Inflammatory macrophage treated with lipopolysaccharide for 4 hours (primary cell): ENCODE results near the gene HCAR3.
A peak's percentile ranks its signal among the peaks of the same experiment; 100 is the strongest.
"Not testable (repeated sequence)": the region's sequence is repeated elsewhere in the genome, so short reads cannot be mapped to it uniquely, and the experiment has no call there.

Experiments
- DNase-seq: peaks from one replicate; pipeline ENCODE4 v3.0.0-alpha.2; 2020

Gene HCAR3

DNA sequence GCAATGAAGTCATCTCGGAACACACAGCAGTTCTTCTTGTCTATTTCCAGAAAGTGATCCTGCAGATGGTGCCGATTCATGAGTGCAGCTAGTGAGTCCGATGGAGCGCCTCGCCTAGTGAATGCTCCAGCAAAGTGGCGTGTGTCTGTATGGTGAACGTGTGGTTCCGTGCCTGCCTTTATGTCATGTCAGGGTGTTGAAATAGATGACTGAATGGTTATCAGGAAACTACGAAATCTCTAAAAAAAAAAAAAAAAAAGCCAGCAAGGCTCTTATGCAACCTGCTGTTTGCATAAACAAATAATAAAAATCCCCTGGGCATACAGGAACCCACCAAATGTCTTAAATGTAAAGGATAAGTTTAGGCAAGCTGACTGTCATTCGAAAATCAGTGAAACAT lies at the start of gene HCAR3:
Gene HCAR3, minus strand, starts transcription at position 154 of the 400 bp plus-strand sequence. Its CDS starts 74 bp downstream, at position 80.
- DNase-seq = peak; percentile 94

DNA sequence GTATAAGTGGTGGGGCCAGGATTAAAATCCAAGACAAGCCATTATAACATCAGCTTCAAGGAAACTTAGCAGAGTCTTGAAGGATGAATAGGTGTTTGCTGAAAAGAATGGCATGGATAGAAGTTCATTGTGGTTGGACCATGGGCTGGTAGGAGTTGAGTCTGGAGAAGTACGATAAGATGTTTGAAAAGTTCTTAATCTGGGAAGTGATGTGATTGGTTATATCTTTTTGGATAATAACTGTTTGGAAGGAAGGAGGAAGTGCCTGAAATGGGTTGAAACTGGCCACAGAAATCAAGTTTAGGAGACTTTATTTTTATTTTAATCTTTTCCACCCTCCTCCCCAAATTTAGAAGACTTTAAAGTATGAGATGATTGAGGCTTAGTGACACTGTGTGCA lies 41.0 kb upstream of the HCAR3 start:
- DNase-seq = no peak

GRCh38 chr12:122754790-122755189 lies 38.2 kb upstream of the HCAR3 start:
- DNase-seq = no peak

DNA sequence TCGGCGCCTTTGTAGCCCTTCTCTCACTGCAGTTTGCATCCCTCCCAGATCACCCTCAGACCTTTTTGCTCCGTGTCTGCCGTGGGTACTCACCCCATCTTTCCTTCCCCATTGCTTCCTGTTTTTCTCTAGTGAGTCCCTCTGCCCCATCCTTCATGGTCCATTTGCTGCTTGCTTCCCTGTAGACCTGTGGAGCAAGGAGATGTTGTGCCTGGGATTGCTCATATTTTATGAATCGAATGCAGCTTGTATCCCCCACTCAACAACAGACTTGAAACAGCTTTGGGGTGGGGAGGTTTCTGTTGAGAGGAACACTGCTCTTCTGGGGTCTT lies 36.7 kb upstream of the HCAR3 start:
- peak; percentile 7 for DNase-seq

GRCh38 chr12:122752464-122753318 lies 36.1 kb upstream of the HCAR3 start, which contains the start of gene DENR:
DENR (plus strand) TSS chr12:122752824; CDS start chr12:122753702, 878 bp downstream.
- DNase-seq = peak; percentile 98

- not testable (repeated sequence) for DNase-seq
These were observed 34.3 kb upstream of the HCAR3 start for GRCh38 chr12:122750781-122751515.

DNA sequence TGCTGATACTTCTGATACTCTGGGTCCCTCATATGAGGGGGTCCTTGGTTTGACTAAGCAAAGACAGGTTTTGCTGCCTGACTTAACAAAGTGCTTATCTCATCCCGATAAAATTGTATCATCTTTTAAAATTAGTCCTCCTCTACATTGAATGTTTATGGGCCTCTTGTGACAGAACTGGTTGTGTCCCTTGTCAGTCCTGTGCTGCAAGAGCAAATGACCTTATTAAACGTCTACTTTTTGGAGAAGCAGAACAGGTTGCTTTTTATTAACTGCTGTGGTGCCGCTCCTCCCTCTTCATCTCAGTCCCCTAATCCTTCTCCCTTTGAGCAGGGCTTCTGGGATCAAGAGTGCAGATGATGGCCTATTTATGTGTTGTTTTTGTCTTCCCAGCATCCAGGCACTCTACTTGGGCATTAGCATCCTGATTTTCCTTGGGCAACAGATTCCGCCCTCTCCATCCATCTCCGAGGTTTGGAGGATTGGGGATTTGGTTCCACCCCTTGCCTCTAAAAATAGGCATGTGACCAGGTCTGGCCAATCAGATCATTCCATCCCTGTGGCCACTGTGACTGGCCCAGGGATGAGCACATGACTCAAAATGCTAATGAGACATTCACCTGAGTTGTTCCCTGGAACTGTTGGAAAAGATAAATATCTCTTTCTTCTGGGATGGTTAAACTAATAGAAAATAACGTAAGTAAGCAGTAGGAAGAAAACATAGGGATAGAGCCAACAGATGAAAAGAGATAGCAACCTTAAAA lies 33.1 kb upstream of the HCAR3 start:
- no peak for DNase-seq

DNA sequence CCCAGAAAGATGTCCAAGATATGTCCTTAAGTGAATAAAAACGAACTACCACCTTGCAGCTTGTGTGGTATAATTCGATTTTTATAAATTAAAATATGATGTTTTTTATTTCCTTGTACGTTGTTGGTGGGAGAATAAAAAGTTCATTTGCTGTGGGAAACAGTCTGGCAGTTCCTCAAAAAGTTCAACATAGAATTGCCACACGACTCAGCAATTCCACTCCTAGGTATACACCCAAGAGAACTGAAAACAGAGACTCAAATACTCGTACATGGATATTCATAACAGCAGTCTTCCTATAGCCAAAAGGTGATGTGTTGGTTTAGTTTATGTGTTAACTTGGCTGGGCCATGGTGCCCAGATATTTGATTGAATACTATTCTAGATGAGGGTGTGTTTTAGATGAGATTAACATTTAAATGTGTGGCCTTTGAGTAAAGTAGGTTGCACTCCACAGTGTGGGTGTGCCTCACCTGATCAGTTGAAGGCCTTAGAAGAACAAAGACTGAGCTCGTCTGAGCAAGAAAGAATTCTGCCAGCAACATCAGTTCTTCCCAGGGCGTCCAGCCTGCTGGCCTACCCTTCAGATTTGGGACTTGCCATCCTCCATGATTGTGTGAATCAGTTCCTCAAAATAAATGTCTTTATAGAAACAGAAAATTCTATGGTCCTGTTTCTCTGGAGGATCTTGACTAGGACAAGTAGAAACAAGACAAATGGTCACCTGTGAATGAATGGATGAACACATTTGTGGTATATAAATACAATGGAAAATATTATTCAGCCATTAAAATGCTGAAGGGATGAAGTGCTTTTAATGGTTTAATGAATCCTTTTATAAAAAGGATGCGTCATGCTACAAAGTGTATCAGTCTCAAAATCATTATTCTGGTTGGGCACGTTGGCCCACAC lies 30.9 kb upstream of the HCAR3 start:
- DNase-seq = peak; percentile 44

DNA sequence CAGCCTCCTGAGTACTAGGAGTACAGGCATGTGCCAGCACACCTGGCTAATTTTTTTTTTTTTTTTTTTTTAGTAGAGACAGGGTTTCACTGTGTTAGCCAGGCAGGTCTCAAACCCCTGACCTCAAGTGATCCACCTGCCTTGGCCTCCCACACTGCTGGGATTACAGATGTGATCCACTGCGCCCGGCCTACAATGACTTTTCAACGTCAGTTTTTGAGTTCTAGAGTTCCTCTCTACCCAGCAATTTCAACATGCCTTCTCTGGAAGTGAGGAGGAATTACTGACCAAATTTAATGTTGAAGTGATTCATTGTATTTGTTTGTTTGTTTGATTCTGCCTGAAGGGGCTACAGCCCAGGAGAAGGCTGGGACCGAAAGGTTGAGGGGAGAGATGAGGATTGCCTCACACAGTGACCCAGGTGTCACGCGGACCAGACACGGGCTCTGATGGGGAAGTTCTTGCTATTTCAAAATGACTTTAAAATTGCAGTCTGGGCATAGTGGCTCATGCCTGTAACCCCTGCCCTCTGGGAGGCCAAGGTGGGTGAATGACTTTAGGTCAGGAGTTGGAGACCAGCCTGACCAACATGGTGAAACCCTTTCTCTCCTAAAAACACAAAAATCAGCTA lies 27.4 kb upstream of the HCAR3 start:
- peak; percentile 87 for DNase-seq

- peak; percentile 44 for DNase-seq
These were observed 23.7 kb upstream of the HCAR3 start for GRCh38 chr12:122740351-122740750.

GRCh38 chr12:122738571-122738970 lies 22.0 kb upstream of the HCAR3 start:
- DNase-seq = no peak

- DNase-seq = no peak
These were observed 16.0 kb upstream of the HCAR3 start for GRCh38 chr12:122732611-122733010.

- peak; percentile 63 for DNase-seq
These were observed 15.6 kb upstream of the HCAR3 start for GRCh38 chr12:122732170-122732569.

- DNase-seq = no peak
These were observed 13.8 kb upstream of the HCAR3 start, which contains the start of gene HCAR1 for GRCh38 chr12:122730215-122731014. HCAR1 (minus strand) TSS chr12:122730844; CDS start chr12:122730339, 505 bp downstream.

- DNase-seq = no peak
These were observed 13.1 kb upstream of the HCAR3 start for GRCh38 chr12:122729583-122730214.

- peak; percentile 63 for DNase-seq
These were observed 9.5 kb upstream of the HCAR3 start for GRCh38 chr12:122726080-122726558.

- DNase-seq = peak; percentile 35
These were observed 9.0 kb upstream of the HCAR3 start for GRCh38 chr12:122725452-122726079.

DNA sequence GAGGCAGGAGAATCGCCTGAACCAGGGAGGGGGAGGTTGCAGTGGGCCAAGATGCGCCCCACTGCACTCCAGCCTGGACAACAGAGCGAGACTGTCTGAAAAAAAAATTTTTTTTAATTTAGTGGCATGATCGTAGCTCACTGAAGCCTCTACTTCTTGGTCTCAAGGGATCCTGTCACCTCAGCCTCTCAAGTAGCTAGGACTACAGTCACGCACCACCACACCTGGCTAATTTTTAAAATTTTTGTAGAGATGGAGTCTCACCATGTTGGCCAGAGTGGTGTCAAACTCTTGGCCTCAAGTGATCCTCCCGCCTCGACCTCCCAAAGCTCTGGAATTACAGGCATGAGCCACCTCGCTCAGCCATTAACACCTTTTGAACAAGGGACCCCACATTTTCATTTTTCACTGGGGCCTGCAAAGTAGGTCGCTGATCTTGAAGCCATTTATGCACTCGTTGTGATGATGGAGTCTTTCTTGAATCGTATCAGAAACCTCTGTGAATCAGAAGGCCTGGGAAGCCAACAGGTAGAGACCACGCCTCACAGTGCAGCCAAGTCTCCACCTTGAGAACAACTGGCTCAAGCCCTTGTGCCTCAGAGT lies 8.1 kb upstream of the HCAR3 start:
- no peak for DNase-seq

DNA sequence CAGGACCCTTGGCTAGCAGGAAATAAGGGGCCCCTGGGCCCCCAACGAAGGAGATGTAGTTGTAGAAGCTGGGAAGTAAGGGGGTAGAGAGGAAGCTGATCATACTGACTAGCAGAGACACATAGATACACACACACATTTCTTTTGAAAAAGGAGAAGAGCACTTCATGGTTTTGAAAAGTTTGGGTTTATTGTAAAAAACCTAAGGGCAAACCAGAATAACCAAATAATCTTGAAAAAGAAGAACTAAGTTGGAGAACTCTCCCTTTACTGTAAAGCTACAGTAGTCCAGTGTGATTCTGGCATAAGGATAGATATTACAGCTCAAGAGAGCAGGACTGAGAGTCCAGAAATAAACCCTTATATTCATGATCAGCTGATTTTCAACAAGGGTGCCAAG lies 5.8 kb upstream of the HCAR3 start:
- peak; percentile 58 for DNase-seq
